HG02884 (cell line): Measurements from ENCODE around the gene SGSH.
"Not testable (repeated sequence)": the region's sequence is repeated elsewhere in the genome, so short reads cannot be mapped to it uniquely, and the experiment has no call there.

Source experiments
- ATAC-seq: cut with Tn5 transposase; IDR thresholded peaks from one replicate; pipeline ENCODE4 v1.9.1; 2021; ENCODE audit warnings: mild to moderate bottlenecking, moderate library complexity; ENCODE audit not compliant: unreplicated experiment

The SGSH gene

DNA sequence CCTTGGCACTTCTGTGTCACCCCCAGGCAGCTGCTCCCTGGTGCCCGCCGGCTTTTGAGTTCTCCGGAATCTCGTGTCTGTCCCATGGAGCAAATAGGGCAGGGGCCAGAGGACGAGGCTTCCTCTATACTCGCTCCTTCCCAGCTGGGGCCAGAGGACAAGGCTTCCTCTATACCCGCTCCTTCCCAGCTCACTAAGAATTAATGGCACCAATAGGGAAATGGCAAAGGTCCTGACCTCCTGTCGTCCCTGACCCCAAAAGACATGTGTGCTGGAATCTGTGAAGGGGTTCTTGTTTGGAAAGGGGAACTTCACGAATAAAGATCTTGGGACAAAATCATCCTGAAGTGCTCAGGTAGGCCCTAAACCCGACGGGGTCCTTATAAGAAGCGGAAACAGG is 7.6 kb downstream of the SGSH start:
- ATAC-seq, result no peak

DNA sequence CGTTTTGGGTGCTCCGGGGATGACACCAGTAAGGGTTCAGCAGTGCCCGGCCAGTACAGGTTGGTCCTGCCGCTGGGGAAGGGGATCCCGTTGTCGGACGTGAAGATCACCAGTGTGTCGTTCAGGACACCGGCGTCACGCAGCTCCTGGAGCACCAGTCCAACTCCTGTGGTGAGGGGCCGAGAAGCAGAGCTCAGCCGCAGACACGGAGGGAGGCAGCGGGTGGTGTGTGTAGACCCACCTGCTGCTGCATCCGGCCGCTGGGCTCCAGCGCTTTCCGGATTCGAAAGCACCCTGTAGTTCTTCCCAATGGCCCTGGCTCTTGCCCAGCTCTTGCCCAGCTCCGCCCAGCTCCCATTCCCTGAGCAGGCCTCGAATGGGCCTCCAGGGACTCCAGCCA is 8.0 kb downstream of the SGSH start:
- ATAC-seq, result no peak

DNA sequence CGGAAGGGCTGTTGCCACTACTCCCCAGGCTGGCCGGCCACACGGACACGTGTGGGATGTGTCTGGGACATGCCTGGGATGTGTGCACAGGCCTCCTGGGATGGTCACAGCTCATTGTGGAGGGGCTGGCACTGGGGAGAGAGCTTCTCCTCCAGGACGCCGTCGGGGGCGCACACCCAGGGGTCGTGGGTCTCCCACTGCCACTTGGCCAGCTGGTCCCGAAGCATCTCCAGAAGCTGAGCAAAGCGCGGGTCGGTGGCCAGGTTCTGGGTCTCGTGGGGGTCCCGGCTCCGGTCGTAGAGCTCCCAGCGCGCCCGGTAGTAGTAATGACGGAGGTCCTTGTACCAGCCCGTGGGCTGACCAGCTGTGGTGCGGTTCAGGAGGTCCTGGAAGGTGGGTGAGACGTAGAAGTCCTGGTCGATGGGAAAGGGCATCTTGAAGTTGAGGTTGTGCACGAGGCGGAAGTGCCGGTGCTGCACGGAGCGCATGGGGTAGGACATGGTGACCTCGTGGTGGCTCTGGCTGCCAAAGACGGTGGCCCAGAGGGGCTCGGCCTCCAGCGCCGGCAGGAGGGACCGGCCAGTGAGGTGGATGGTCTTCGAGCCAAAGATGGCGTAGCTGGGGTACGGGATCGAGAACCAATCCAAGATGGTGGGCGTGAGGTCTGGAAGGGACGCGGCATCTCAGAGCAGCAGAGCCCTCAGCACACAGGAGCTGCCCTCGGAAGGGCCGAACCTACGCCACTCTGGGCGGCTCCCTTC is 9.6 kb downstream of the SGSH start:
- no peak for ATAC-seq

DNA sequence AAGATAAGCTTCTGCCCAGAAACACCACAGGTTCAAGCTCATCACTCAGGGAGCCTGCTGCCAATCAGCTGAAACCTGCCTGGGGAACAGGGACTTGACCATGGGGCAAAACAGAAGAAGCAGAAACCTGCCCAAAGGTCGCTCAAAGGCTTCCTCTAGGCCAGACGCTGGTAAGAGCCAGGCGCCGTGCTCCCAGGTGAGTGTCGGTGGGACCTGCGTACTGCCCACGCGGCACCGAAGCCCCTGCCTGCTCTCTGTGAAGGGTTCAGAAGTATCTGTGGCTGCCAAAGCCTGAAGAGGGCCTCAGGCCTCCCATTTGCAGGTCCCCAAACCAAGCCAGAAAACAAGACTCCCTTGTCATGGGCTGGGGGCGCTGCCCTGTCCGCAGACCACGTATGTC is 10.4 kb downstream of the SGSH start:
- ATAC-seq, result no peak

DNA sequence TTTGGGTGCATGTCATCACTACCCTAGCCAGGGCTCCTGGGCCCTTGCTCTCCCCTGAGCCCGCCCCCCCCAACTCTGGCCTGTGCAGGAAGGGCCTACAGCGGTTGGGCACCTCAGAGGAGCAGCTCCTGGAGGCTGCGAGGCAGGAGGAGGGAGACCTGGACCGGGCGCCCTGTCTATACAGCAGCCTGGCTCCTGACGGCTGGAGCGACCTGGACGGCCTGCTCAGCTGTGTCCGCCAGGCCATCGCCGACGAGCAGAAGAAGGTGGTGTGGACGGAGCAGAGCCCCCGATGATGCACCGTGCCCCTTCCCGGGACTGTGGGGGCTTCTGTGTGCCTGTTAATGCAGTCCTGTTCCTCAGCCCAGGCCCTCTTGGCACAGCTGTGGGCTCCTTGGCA is 12.1 kb downstream of the SGSH start:
- no peak for ATAC-seq

DNA sequence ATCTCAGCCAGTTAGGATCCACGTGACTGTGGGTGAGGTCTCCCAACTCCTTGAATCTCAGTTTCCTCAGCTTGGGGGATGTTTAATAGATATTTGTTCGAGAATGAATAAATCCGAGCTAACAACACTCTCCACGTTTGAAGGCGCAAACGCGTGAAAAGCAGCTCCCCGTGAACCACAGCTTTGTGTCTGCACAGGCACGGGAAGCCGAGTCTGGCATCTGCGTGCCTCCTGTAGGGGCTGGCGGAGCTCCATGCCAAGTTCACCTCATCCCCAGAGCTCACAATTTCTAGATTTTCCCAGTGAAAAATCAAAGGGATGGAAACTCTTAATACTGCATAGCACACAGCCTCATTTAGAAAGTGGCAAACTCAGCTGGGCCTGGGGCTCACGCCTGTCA is 14.3 kb downstream of the SGSH start:
- no peak for ATAC-seq

DNA sequence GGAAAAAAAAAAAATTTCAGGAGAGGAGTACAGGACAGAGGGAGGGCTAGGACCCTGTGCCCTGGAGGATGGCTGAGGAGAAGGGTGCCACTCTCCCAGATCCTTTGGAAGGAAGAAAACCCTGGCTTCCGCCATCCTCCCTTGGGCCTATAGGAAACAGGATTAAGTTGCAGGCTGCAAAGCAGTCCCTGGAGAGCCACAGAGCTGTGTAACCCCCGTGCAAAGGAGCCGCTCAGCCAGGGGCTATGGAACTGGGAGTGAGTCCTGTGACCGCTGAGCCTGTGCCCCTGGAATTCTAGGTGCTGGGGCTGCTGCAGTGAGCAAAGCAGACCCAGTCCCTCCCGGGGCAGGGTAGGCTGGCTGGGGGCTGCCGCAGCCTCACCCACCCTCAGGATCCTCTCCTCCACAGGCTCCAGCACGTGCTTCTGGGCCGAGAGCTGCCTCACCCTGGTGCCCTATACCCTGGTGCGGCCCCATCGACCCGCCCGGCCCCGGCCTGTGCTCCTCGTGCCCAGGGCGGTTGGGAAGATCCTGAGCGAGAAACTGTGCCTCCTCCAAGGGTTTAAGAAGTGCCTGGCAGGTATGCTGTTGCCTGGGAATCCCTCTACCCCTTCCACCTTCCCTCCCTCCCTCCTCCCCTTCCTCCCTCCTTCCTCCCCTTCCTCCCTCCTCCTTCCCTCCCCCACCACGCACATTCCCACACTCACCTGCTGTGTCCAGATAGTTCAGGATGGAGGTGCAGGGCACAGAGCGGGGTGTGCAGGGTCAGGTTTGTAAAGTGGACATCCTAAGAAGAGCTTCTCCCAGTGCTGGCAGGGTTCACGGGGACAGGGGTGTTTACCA is 15.3 kb downstream of the SGSH start:
- ATAC-seq, result no peak

DNA sequence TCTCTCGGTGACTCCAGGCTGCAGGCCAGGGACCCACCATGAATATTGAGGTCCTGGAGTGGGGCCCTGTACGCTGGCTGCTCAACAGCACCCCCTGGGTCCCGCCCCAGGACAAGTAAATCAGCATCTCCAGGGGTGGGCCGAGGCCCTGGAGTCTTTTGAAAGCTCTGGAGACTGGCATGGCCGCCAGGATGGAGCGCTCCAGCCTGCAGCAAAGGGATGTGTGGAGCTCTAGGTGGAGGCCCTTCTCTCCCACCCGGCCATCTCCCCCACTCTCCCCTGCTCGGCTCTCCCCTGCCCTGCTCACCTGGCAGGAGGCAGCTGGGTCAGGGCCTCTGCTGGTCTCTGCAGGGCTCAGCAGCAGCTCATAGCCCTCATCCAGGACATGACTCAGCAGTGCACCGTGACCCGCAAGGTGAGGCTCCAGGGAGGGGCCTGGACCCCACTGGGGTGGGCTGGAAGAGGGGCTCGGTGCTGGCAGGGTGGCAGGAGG is 16.6 kb downstream of the SGSH start:
- ATAC-seq, result no peak

DNA sequence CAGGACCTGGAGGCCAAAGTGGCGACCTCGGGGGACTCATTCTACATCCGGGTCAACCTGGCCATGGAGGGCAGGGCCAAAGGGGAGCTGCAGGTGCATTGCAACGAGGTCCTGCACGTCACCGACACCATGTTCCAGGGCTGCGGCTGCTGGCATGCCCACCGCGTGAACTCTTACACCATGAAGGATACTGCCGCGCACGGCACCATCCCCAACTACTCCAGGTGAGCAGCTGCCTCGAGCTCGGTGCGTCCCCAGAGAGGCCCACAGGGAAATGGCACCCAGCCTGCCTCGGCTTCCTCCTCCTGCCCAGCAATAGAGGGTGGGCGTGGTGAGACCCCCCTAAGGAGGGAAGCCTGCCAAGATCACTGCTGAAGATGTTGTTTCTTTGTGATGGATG is 17.9 kb downstream of the SGSH start:
- ATAC-seq, result no peak

DNA sequence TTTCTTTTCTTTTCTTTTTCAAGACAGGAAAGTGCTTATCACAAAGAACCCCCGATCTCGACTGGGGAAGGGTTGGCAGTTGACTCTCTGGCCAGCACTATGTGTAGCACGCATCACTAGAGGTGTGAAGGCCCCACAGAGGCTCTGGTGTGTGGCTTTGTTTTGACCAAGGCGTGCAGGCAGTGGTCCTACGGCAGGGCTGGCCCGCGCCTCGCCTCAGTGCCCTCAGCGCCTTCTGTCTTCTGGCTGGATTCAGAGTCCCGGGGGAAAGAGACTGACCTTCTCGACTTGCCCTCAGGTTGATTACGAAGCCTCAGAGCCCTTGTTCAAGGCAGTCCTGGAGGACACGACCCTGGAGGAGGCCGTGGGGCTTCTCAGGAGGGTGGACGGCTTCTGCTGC is 18.7 kb downstream of the SGSH start:
- no peak for ATAC-seq

DNA sequence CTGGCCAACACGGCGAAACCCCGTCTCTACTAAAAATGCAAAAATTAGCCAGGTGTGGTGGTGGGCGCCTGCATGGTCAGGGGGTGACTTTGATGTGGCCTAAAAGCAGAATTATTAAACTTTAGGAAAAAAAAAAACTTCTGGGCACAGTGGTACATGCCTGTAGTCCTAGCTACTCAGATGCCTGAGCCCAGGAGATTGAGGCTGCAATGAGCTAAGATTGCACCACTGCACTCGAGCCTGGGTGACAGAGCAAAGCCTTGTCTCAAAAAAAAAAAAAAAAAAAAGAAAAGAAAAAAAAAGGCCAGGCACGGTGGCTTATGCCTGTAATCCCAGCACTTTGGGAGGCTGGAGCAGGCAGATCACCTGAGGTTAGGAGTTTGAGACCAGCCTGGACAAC is 20.8 kb downstream of the SGSH start:
- not testable (repeated sequence) for ATAC-seq

DNA sequence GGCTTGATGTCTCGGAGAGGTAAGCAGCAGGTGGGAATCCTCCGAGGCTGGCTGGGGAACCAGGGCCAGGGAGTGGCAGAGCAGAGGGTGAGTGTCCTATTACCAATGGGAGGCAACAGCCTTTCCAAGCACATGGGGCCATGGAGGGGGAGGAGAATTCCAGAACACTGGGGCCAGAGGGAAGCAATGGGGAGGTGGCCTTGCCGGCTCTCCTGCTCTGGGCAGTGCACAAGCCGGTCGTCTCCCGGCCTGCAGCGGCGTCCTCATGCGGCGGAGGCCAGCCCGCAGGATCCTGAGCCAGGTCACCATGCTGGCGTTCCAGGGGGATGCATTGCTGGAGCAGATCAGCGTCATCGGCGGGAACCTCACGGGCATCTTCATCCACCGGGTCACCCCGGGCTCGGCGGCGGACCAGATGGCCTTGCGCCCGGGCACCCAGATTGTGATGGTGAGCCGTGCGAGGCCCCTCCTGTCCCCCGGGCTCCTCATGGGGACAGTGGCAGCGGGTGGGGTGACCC is 21.9 kb downstream of the SGSH start:
- ATAC-seq, result no peak

DNA sequence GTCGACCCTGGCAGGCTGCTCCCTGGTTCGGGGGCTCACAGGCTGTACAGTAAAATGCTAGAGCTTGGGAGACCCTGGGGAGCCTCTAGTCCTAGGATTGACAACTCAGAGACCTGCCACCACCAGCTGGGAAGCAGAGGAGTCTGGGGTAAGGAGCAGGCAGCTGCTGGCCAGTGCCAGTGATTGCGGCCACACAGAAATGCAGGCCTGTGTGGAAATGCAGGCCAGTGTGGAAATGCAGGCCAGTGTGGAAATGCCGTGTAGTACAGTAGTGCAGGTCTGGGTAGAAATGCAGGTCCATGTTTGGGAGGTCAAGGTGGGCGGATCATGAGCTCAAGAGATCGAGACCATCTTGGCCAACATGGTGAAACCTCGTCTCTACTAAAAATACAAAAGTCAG is 23.5 kb downstream of the SGSH start:
- ATAC-seq, result no peak

DNA sequence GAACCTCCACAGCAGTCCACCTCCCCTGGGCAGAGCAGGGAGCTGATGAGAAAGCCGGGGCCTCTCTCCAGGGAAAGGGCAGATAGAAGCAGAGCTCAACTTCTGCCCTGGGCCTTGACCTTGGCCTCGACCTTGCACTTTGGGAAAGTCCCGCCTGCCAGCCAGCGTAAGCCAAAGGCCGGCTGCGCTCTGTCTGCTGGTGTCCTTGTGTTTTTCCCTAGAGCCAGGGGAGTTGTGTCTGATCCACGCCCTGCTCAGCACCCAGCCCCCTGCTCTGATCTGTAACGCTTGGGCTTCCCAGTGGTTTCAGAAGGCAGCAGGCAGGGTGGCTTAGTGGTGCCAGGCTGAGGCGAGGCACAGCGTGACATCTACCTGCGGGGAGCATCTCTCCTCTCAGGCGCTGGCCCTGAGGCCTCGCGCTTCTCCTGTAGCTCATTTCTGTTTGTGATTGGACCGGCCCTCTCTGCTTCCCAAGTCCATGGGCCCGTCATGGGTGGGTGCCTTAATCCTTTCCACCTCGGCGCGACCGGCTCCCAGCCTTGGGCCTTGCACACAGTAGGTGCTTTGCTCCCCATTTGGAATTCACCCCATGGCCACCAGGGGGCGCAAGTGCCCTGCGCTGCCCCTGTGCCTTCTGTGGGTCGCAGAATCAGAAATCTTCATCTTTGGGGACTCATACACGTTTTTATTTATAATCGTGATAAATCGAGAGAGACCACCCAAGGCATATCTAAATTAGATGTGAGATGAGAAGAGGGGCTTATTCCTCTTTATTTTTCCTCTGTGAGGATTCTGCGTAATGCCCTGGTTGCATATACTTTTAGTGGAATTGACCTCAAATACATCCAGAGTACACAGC is 24.2 kb downstream of the SGSH start:
- no peak for ATAC-seq

DNA sequence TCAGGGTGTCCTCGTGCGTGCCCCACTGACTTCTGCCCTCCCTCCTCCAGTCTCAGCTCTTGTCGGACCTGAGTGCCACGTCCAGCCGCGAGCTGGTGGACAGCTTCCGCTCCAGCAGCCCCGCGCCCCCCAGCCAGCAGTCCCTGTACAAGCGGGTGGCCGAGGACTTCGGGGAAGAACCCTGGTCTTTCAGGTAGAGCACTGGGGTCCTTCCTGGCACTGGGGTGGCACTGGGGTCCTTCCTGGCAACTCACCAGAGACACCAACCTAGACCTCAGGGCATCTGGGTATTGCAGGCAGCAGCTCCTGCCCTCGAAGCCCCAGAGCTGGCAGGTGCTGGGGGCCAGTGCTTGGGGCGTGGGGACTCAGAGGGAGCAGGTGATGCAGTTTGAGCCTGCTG is 25.0 kb downstream of the SGSH start:
- no peak for ATAC-seq

DNA sequence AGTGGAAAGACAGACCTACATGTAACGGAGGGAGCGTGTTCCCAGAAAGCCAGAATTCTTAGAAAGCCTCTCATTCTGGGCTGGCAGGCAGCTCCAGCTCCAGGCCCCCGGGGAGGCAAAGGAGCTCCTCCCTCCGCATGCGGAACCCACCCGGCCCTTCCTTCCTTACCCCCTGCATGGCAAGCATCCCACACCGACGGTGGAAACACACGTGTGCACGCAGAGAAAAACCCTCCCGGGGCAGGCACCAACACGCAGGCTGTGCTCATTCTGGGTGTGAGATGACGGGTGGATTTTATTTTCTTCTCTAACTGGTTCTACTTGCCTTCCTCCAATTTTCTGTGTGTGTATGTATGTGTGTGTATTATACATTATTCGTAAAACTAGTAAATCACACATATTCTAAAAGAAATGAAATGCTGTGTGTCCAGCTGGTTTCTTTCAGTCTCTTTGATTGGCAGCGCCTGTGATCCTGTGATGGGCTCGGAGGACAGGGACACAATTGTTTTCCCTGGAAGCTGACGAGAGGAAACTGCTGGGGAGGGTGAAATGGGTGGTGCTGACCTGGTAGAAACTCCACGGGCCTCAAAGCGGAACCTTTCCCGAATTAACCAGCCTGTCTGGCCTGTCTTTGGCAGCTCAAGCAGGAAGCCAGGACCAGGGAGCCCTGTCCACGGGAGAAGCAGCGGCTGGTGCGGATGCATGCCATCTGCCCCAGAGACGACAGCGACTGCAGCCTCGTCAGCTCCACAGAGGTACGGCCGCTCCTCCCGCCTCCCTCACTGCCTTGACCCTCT is 28.1 kb downstream of the SGSH start:
- ATAC-seq, result no peak

DNA sequence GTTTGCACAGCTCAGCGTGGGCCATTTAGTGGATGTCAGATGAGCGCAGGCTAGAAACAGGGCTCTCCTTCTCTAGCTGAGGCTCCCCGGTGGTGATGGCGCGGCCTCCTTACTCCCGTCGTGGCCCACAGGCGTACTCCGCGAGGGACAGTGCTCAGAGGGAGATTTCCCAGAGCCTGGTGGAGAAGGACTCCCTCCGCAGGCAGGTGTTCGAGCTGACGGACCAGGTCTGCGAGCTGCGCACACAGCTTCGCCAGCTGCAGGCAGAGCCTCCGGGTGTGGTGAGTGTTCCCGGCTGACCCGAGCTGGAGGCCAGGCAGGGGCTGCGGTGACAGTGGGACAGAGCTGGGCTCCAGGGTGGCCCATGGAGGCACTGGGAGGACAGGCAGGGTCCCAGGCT is 28.9 kb downstream of the SGSH start:
- ATAC-seq, result no peak

DNA sequence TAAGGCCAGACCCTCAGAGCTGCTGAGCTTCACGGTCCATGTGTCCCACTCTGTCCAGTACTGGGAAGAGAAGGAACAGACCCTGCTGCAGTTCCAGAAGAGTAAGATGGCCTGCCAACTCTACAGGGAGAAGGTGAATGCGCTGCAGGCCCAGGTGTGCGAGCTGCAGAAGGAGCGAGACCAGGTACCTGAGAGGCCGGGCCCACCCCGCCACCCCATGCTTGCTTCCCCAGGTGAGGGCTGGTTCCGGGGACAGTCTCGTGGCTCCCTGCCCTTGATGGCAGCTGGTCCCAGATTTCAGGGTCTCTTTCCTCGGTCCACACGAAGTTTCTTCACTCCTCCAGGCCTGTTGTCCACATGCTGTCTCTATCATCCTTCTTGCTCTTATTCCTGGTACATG is 29.4 kb downstream of the SGSH start:
- no peak for ATAC-seq

DNA sequence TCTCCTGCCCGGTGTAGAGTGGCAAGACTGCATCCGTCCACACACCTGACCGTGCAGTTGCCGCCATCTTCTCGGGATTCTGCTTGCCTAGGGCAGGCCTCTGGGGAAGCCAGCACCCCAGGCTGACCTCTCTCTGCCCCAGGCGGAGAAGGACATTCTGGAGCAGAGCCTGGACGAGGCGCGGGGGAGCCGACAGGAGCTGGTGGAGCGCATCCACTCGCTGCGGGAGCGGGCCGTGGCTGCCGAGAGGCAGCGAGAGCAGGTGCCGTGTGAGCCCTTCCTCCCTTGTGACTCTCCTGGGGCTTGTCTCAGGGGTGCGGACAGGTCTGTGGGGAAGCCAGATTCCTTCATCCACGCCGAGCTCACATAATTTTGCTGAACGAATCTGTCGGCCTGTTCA is 30.5 kb downstream of the SGSH start:
- no peak for ATAC-seq

DNA sequence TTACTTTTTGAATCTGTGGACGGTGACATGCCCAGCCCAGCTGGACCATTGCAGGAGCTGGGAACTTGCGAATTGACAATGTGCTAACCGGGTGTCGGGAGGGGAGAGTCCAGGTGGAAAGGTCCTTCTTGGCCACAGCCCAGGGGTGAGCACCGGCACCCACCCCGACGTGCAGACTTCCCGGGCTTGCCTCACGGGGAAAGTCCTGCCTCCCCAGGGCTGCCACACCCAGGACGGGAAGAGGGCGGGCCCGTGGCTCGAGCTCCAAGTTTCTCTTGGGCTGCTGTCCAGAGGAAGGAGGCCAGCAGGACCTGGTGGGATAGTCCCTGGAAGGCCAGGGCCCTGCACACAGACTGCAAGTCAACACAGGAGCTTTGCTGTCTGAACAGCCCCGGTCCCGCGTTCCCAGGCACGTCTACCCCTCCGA is 32.6 kb downstream of the SGSH start:
- no peak for ATAC-seq
